NCI-H146 treated with DMSO at 0.1 percent for 48 hours (cell line): ENCODE results near the gene PLSCR3.
A peak's percentile ranks its signal among the peaks of the same experiment; 100 is the strongest.

Experiments
- DNase-seq: peaks from one replicate; lab custom pipeline; 2025; ENCODE audit not compliant: unreplicated experiment; lab: John Stamatoyannopoulos, UW

PLSCR3 gene

GRCh38 chr17:7351665-7352502 is 42.4 kb downstream of the PLSCR3 start, which contains the start of gene KCTD11:
Gene KCTD11, plus strand, starts transcription at chr17:7352162.
- peak; percentile 13 for DNase-seq

GRCh38 chr17:7348478-7349242 is 45.7 kb downstream of the PLSCR3 start:
- no peak for DNase-seq

GRCh38 chr17:7347630-7348477 is 46.5 kb downstream of the PLSCR3 start:
- DNase-seq = no peak

- DNase-seq = no peak
These were observed 47.3 kb downstream of the PLSCR3 start for GRCh38 chr17:7346761-7347614.

GRCh38 chr17:7343250-7343649 is 51.1 kb downstream of the PLSCR3 start:
- DNase-seq = no peak

GRCh38 chr17:7341842-7342241 is 52.5 kb downstream of the PLSCR3 start:
- no peak for DNase-seq

- DNase-seq = no peak
These were observed 54.1 kb downstream of the PLSCR3 start for GRCh38 chr17:7340179-7340578.
